Osteocyte (in vitro differentiated cells): Measurements from ENCODE around the gene RPS27A. TPM values are rescaled to one million over a fixed set of nuclear protein-coding genes. Genes with fewer than 3 reads are reported as not detected.
A peak's percentile ranks its signal among the peaks of the same experiment; 100 is the strongest.
"Not testable (repeated sequence)": the region's sequence is repeated elsewhere in the genome, so short reads cannot be mapped to it uniquely, and the experiment has no call there.

Experiments
- DNase-seq: peaks from one replicate; pipeline ENCODE4 v3.0.0; 2021; ENCODE audit warnings: mixed read lengths; ENCODE audit not compliant: unreplicated experiment; ENCODE audit errors: extremely low spot score
- H3K27ac Mint-ChIP-seq: one replicate; pipeline ENCODE4 v1.8.0; 2021; ENCODE audit warnings: mild to moderate bottlenecking, mixed read lengths; ENCODE audit not compliant: unreplicated experiment
- H3K27me3 Mint-ChIP-seq: one replicate; pipeline ENCODE4 v1.8.0; 2021; ENCODE audit warnings: mixed read lengths; ENCODE audit not compliant: unreplicated experiment
- H3K36me3 Mint-ChIP-seq: one replicate; pipeline ENCODE4 v1.8.0; 2021; ENCODE audit warnings: mixed read lengths; ENCODE audit not compliant: unreplicated experiment
- H3K4me1 Mint-ChIP-seq: one replicate; pipeline ENCODE4 v1.8.0; 2021; ENCODE audit warnings: mixed read lengths; ENCODE audit not compliant: unreplicated experiment
- H3K4me3 Mint-ChIP-seq: one replicate; pipeline ENCODE4 v1.8.0; 2021; ENCODE audit warnings: mild to moderate bottlenecking, moderate library complexity, mixed read lengths; ENCODE audit not compliant: unreplicated experiment
- H3K9me3 Mint-ChIP-seq: one replicate; pipeline ENCODE4 v1.8.0; 2021; ENCODE audit warnings: mixed read lengths; ENCODE audit not compliant: unreplicated experiment
- total RNA-seq: library from RNA; stranded (reverse); gene quantifications from 2 replicates; pipeline ENCODE4 v1.2.1, GENCODE V29; 2021
- TF ChIP-seq, protein P1 (sequence below): fragments of 200-600 bp; sonication (generic); IDR thresholded peaks from 2 replicates; pipeline ENCODE4 v1.5.0; 2021; ENCODE audit warnings: antibody characterized with exemption, mild to moderate bottlenecking, moderate library complexity

The RPS27A gene
- total RNA-seq, 1 donor from 2014 or later, result 665 TPM

DNA sequence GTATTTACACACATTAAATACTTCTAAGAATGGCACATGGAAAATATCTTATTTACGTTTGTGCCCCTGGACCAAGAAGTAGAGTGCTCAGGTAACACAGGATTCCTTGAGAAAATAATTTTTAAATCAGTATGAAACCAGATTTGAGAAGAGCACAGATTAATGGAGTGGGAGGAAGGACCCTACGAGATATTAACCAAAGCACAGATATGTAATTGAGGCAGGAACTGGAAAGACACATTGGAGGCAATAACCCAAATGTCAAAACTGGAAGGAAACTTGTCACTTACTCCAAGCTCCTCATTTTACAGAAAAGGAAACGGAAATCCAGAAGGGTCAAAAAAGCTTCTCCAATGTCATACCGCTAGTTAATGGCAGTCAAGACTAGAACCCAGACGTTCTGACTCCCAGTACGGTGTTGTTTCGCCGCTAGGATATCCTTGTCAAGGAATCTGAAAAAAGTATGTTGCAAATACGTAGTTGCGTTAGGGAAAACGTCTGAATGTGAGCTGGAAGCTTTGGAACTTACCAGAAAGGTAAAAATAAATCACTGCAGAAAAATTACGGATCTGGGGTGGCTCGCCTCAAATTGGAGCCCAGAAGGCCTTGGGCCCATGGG lies 35.9 kb downstream of the RPS27A start:
- no peak for DNase-seq
- no peaks in the 10 kb centered on the region for H3K27me3 Mint-ChIP-seq
- TF ChIP-seq, protein P1, sequence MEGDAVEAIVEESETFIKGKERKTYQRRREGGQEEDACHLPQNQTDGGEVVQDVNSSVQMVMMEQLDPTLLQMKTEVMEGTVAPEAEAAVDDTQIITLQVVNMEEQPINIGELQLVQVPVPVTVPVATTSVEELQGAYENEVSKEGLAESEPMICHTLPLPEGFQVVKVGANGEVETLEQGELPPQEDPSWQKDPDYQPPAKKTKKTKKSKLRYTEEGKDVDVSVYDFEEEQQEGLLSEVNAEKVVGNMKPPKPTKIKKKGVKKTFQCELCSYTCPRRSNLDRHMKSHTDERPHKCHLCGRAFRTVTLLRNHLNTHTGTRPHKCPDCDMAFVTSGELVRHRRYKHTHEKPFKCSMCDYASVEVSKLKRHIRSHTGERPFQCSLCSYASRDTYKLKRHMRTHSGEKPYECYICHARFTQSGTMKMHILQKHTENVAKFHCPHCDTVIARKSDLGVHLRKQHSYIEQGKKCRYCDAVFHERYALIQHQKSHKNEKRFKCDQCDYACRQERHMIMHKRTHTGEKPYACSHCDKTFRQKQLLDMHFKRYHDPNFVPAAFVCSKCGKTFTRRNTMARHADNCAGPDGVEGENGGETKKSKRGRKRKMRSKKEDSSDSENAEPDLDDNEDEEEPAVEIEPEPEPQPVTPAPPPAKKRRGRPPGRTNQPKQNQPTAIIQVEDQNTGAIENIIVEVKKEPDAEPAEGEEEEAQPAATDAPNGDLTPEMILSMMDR, result no peak
- no peaks in the 10 kb centered on the region for H3K9me3 Mint-ChIP-seq
- peak overlapping the region; percentile 94 for H3K4me3 Mint-ChIP-seq
- peaks cover 21% of the 10 kb centered on the region for H3K4me1 Mint-ChIP-seq
- H3K36me3 Mint-ChIP-seq, result peaks cover 11% of the 10 kb centered on the region
- H3K27ac Mint-ChIP-seq, result peak overlapping the region; percentile 97

DNA sequence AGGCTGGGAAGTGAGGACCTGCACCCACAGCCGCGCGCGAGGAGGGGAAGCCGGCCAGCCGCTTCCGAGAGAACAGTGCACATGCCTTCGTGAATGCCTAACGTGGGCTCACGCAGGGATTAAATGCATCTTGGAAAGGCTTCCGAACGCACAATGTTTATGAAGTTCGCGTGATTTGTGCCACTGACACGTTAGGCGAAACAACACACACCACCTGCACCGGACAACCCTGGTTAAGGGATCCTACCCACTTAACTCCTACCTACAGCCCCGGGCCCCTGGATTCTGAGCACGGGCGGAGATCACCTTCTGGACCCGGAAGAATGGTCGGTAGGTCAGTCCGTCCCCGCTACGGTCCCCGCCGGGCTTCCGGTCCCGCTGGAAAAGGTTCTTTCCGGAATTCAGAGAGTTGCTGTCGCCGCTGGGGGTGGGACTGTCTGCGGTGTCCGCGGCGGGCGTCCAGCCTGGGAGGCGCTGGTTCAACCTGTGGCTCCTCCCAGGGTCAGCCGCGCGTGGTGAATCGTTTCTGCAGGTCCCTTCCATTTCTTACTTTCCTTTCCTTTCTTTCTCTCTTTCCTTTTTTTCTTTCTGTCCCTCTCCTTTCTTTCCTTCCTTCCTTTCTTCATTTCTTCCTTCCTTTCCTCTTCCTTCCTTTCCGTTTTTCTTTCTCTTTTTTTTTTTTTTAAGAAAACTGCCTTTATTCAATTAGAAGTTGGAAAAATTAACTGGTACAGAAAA lies 36.6 kb downstream of the RPS27A start, which contains the start of gene MTIF2:
MTIF2 (minus strand) TSS at position 325 of the 738 bp plus-strand sequence. CDS start 5,373 bp downstream, outside the sequence.
- Mint-ChIP-seq H3K27me3 (no peaks in the 10 kb centered on the region), H3K4me3 (peak within 1 kb of the TSS; percentile 94), H3K9me3 (no peaks in the 10 kb centered on the region), H3K27ac (peak within 1 kb of the TSS; percentile 97), H3K36me3 (peaks cover 6% of the 10 kb centered on the region), H3K4me1 (peaks cover 21% of the 10 kb centered on the region)
- DNase-seq, result peak; percentile 97
- TF ChIP-seq, protein P1, result peak; percentile 12

DNA sequence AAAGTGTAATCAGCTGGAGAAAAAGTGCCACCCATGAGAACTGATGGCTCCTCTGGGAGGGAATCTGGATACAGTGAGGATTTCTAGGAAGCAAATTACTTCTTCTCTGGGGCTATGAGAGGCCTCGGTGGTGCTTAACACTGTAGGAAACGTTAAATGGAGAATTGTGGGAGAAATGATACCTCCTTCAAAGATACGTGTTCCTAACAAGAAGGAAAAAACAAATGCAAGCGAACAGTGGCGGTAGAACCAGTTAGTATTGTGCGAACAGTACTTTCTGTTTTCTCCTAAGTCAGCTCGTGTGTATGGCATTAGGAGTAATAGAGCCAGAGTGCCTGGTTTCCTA lies 37.1 kb downstream of the RPS27A start:
- no peaks in the 10 kb centered on the region for H3K27me3 Mint-ChIP-seq
- H3K27ac Mint-ChIP-seq, result peak overlapping the region; percentile 97
- TF ChIP-seq, protein P1, result no peak
- H3K36me3 Mint-ChIP-seq, result peaks cover 3% of the 10 kb centered on the region
- H3K9me3 Mint-ChIP-seq, result no peaks in the 10 kb centered on the region
- peaks cover 21% of the 10 kb centered on the region for H3K4me1 Mint-ChIP-seq
- DNase-seq, result no peak
- peak overlapping the region; percentile 94 for H3K4me3 Mint-ChIP-seq

DNA sequence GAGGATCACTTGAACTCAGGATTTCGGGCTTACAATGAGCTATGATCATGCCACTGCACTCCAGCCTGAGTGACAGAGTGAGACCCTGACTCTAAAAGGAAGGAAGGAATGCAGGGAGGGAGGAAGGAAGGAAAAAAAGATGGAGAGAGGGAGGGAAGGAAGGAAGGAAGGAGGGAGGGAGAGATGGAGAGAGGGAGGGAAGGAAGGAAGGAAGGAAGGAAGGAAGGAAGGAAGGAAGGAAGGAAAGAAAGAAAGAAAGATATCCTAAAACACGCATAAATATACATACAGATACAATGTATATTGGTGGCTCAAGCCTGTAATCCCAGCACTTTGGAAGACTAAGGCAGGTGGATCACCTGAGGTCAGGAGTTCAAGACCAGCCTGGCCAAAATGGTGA lies 41.9 kb downstream of the RPS27A start:
- H3K27me3 Mint-ChIP-seq, result not testable (repeated sequence)

DNA sequence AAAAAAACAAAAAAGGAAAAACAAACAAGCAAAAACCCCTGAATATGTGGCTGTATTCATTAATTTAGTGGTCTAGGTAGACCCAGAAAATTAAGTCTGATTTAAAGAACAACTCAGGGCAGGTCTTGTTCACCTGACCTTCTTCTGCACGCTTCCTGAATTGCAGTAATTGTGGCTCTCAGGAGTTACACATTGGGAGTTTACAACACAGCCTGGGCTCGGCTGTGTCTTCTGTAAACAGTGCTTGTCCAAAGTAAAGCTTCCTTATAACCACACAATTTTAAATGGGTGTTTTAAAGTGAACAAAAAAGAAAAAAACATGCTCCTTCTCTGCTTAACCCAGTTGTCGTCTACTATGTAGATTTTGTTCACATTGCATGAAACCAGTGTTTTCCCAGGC lies 44.8 kb downstream of the RPS27A start:
- DNase-seq, result no peak
- no peak overlapping the region for H3K27ac Mint-ChIP-seq
- H3K4me1 Mint-ChIP-seq, result peaks cover 7% of the 10 kb centered on the region
- H3K9me3 Mint-ChIP-seq, result no peaks in the 10 kb centered on the region
- H3K27me3 Mint-ChIP-seq, result peaks cover 19% of the 10 kb centered on the region
- H3K36me3 Mint-ChIP-seq, result no peaks in the 10 kb centered on the region
- H3K4me3 Mint-ChIP-seq, result no peak overlapping the region
- TF ChIP-seq, protein P1, result no peak

More for the DNA sequence above, 41.9 kb downstream of the RPS27A start:
- H3K27ac Mint-ChIP-seq, H3K36me3 Mint-ChIP-seq, H3K4me3 Mint-ChIP-seq, H3K9me3 Mint-ChIP-seq, H3K4me1 Mint-ChIP-seq, DNase-seq: not testable (repeated sequence)

- H3K4me3 Mint-ChIP-seq, H3K36me3 Mint-ChIP-seq, DNase-seq, H3K9me3 Mint-ChIP-seq, H3K27ac Mint-ChIP-seq: not testable (repeated sequence)
- Mint-ChIP-seq H3K4me1 (peaks cover 14% of the 10 kb centered on the region), H3K27me3 (peaks cover 19% of the 10 kb centered on the region)
Observed at GRCh38 chr2:55279214-55279835, 46.8 kb downstream of the RPS27A start.

DNA sequence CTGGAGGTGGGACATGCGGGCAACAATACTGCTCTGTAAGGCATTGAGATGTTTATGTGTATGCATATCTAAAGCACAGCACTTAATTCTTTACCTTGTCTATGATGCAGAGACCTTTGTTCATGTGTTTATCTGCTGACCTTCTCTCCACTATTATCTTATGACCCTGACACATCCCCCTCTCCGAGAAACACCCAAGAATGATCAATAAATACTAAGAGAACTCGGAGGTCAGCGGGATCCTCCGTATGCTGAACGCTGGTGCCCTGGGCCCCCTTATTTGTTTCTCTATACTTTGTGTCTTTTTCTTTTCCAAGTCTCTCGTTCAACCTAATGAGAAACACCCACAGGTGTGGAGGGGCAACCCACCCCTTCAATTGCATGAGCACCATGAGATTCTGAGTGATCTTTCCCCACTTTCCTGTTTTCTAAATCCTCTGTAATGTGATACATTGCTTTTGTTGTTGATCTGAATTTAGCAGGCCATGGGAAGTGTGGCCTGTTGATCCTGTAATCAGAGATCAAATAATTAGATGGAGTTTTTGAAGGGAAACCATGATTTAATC lies 47.5 kb downstream of the RPS27A start:
- not testable (repeated sequence) for DNase-seq, H3K36me3 Mint-ChIP-seq, H3K4me3 Mint-ChIP-seq, H3K27ac Mint-ChIP-seq, H3K9me3 Mint-ChIP-seq
- Mint-ChIP-seq H3K4me1 (peaks cover 14% of the 10 kb centered on the region), H3K27me3 (peaks cover 19% of the 10 kb centered on the region)
